K562 (cell line): ENCODE data around the gene CDKL5. TPM values are rescaled to one million over a fixed set of nuclear protein-coding genes. Genes with fewer than 3 reads are reported as not detected.
A peak's percentile ranks its signal among the peaks of the same experiment; 100 is the strongest.

Source experiments
- ATAC-seq: fragments of 200-7000 bp; cut with Tn5 transposase; 3 replicates; pipeline ENCODE4 v1.9.1; 2020; ENCODE audit warnings: moderate library complexity
- BruUV-seq: library from RNA; stranded (reverse); fragments of 400-500 nt; replicated peaks from 2 replicates; lab custom pipeline; 2021; lab: Mats Ljungman, UMichigan
- CTCF ChIA-PET: fragments of 300-600 bp; formaldehyde crosslinking; extraction: SDS; loops from one replicate; lab custom pipeline; 2021; ENCODE audit warnings: low intra/inter-chr PET ratio; lab: Yijun Ruan, JAX
- POLR2A ChIA-PET: fragments of 300-600, 350-650 bp; sonication (Branson Sonifier 250); formaldehyde crosslinking; extraction: SDS; loops from one replicate; lab custom pipeline; 2021; ENCODE audit warnings: antibody characterized with exemption, inconsistent platforms; lab: Yijun Ruan, JAX
- DNase-seq, 4 experiments: peaks; one replicate each; pipeline versions ENCODE4 v3.0.0 to v3.0.0-alpha.2; 2011 to 2018; ENCODE audit warnings: low spot score in 3 of 4, mixed read lengths in 3 of 4; ENCODE audit errors: extremely low read depth in 1 of 4
- FAIRE-seq: peaks from 2 replicates; lab custom pipeline; 2011; peaks lifted over from hg19 to GRCh38; lab: Jason Lieb, UNC
- H2AFZ ChIP-seq: 2 replicates; pipeline ENCODE4 v1.6.0; 2011; ENCODE audit warnings: low read depth, low read length, control low read depth, inconsistent platforms
- H3K27ac ChIP-seq: fragments of 200-600 bp; 3 replicates; pipeline ENCODE4 v1.8.0; 2011; ENCODE audit warnings: low read depth, mild to moderate bottlenecking, control low read depth, inconsistent platforms, low read length, moderate library complexity, mixed read lengths; ENCODE audit errors: extremely low read depth
- H3K27me3 ChIP-seq, 2 experiments: fragments of 300-600 bp in 1 of 2; 2 replicates in 1 of 2; 3 replicates in 1 of 2; pipeline versions ENCODE4 v1.6.0 to v1.8.0; 2011; ENCODE audit warnings: inconsistent platforms in 2 of 2, low read length in 2 of 2, mild to moderate bottlenecking in 1 of 2, mixed read lengths in 1 of 2, moderate library complexity in 1 of 2; ENCODE audit not compliant: control insufficient read depth in 2 of 2, insufficient read depth in 2 of 2
- H3K36me3 ChIP-seq: fragments of 300-600 bp; 3 replicates; pipeline ENCODE4 v1.8.0; 2011; ENCODE audit warnings: mild to moderate bottlenecking, low read length, inconsistent platforms; ENCODE audit not compliant: control insufficient read depth, insufficient read depth
- H3K4me1 ChIP-seq, 2 experiments: fragments of 200-600 bp in 1 of 2; replicated peaks in 1 of 2; 2 replicates in 1 of 2; 3 replicates in 1 of 2; pipeline versions ENCODE4 v1.5.1 to v1.8.0; 2011; ENCODE audit warnings: inconsistent platforms in 2 of 2, low read length in 2 of 2, mild to moderate bottlenecking in 1 of 2, mixed read lengths in 1 of 2, moderate library complexity in 1 of 2; ENCODE audit not compliant: control insufficient read depth in 2 of 2, insufficient read depth in 2 of 2
- H3K4me2 ChIP-seq: 2 replicates; pipeline ENCODE4 v1.6.1; 2011; ENCODE audit warnings: low read length, control low read depth, inconsistent platforms, mixed read lengths; ENCODE audit not compliant: insufficient read depth
- H3K4me3 ChIP-seq: fragments of 200-600 bp; sonication (generic), shearing (Covaris generic); 2 replicates; pipeline ENCODE4 v1.5.1; 2016; ENCODE audit warnings: control low read depth, inconsistent platforms
- H3K79me2 ChIP-seq: fragments of 200-600 bp; 3 replicates; pipeline ENCODE4 v1.8.0; 2011; ENCODE audit warnings: low read length, inconsistent platforms; ENCODE audit not compliant: control insufficient read depth, insufficient read depth
- H3K9ac ChIP-seq, 2 experiments: 2 replicates each; pipeline versions ENCODE4 v1.6.0 to v1.6.1; 2011; ENCODE audit warnings: low read depth in 2 of 2, low read length in 2 of 2, control low read depth in 1 of 2, inconsistent platforms in 1 of 2, mild to moderate bottlenecking in 1 of 2, mixed read lengths in 1 of 2; ENCODE audit not compliant: insufficient read depth in 1 of 2
- H3K9me1 ChIP-seq: one replicate; pipeline ENCODE4 v1.6.0; 2011; ENCODE audit warnings: inconsistent platforms, mild to moderate bottlenecking, low read length, moderate library complexity; ENCODE audit not compliant: control insufficient read depth, insufficient read depth
- H3K9me3 ChIP-seq: replicated peaks from 2 replicates; pipeline ENCODE4 v1.5.1; 2011; ENCODE audit warnings: low read depth, low read length, inconsistent platforms; ENCODE audit not compliant: control insufficient read depth, insufficient read depth
- H4K20me1 ChIP-seq: replicated peaks from 2 replicates; pipeline ENCODE4 v1.6.1; 2011; ENCODE audit warnings: low read length, inconsistent platforms, mixed read lengths; ENCODE audit not compliant: control insufficient read depth, insufficient read depth
- CHD1 ChIP-seq: fragments of 200-600 bp; sonication (generic); IDR thresholded peaks from one replicate; pipeline ENCODE4 v1.6.1; 2012; ENCODE audit warnings: mild to moderate bottlenecking, moderate library complexity, low read length, inconsistent platforms
- MAFK ChIP-seq: IDR thresholded peaks from 2 replicates; pipeline ENCODE4 v1.6.1; 2011; ENCODE audit warnings: low read length, improper control_type of control experiment
- NCOA2 ChIP-seq, 2 experiments: fragments of 450-650 bp; IDR thresholded peaks; 2 replicates each; pipeline ENCODE4 v1.6.1; 2018; ENCODE audit warnings: mild to moderate bottlenecking in 2 of 2, moderate library complexity in 1 of 2; ENCODE audit not compliant: partially characterized antibody in 2 of 2
- SREBF2 ChIP-seq: sonication (generic); formaldehyde crosslinking; IDR thresholded peaks from 2 replicates; pipeline ENCODE4 v1.4.0; 2020; ENCODE audit warnings: mild to moderate bottlenecking, missing genetic modification reagents
- TRIM24 ChIP-seq, 2 experiments: fragments of 450-650 bp; IDR thresholded peaks; 2 replicates each; pipeline ENCODE4 v1.6.1; 2016
- XRCC5 ChIP-seq: fragments of 200-400 bp; formaldehyde crosslinking; IDR thresholded peaks from 2 replicates; pipeline ENCODE4 v1.6.1; 2017; ENCODE audit warnings: low read depth, mild to moderate bottlenecking, low read length
- ZFPM2 ChIP-seq: fragments of 250-450 bp; sonication (Bioruptor Pico); IDR thresholded peaks from 2 replicates; pipeline ENCODE4 v1.5.1; 2022; ENCODE audit warnings: mild to moderate bottlenecking
- ZNF316 ChIP-seq: fragments of 450-650 bp; IDR thresholded peaks from 2 replicates; pipeline ENCODE4 v1.6.1; 2016
- WGBS: fragments of 100-300 bp; shearing (Covaris generic); methylation state at CpG from one replicate; pipeline ENCODE4 v1.1.6; 2016; ENCODE audit warnings: low coverage, mixed read lengths; ENCODE audit not compliant: insufficient coverage; ENCODE audit errors: missing lambda C conversion rate; 5-methylcytosine and 5-hydroxymethylcytosine counted together
- in situ Hi-C: fragments of 300-500 bp; cut with MboI; formaldehyde crosslinking; loops from 4 replicates; pipeline ENCODE4 v1.15.0; 2018; ENCODE audit warnings: inconsistent platforms, mixed read lengths
- intact Hi-C: fragments of 100-400 bp; cut with micrococcal nuclease; formaldehyde crosslinking; loops from 2 replicates; pipeline ENCODE4 v1.14.2; 2022
- polyA plus RNA-seq, 8 experiments: library from polyadenylated mRNA; depleted of rRNA in 4 of 8; stranded (reverse) in 5 of 8; unstranded in 3 of 8; fragments of >200 nt; fragmentation: Nextera tagmentation in 2 of 8; fragmentation: Illumina TruSeq in 1 of 8; extraction: Ambion mirVana in 2 of 8; extraction: Trizol in 1 of 8; gene quantifications; 2 replicates each; pipeline versions ENCODE4 v1.2.1 to v1.2.3, GENCODE V29; 2011 to 2014; ENCODE audit warnings: inconsistent platforms in 1 of 8, missing spikeins in 1 of 8
- total RNA-seq, 7 experiments: library from RNA; depleted of rRNA in 6 of 7; stranded (reverse); fragments of >200 nt in 6 of 7; fragmentation: Illumina TruSeq in 2 of 7; extraction: Trizol in 2 of 7; gene quantifications; 2 replicates each; pipeline versions ENCODE4 v1.2.1 to v1.2.3, GENCODE V29; 2011 to 2021; ENCODE audit warnings: low replicate concordance in 1 of 7

The CDKL5 gene
- total and polyA plus RNA-seq, 9 of the 15 experiments (the other 6 are each of a cell fraction or from before 2014, with no cell fraction given): under 0.01 to 0.21 (median 0.04) TPM

GRCh38 chrX:18630934-18631333 lies 205.5 kb downstream of the CDKL5 start:
- no peak overlapping the region for H3K4me3 ChIP-seq
- H3K4me1 ChIP-seq: no peaks in the 10 kb centered on the region
- H3K9ac ChIP-seq: no peak overlapping the region
- FAIRE-seq: no peak
- H3K9me1 ChIP-seq: no peaks in the 10 kb centered on the region
- H4K20me1 ChIP-seq: no peaks in the 10 kb centered on the region
- in situ Hi-C loops: no loop called here
- H3K27me3 ChIP-seq: peaks cover 0 to 8% of the 10 kb centered on the region in 2 experiments; a peak in 2 of 5 replicates
- no peaks in the 10 kb centered on the region for H3K79me2 ChIP-seq
- no peaks in the 10 kb centered on the region for H3K36me3 ChIP-seq
- H3K27ac ChIP-seq: no peak overlapping the region
- ATAC-seq: no peak
- no TSS peak for BruUV-seq
- ChIA-PET POLR2A (no interaction called here), CTCF (no interaction called here)
- no peak for TF ChIP-seq NCOA2 (IDR thresholded peaks at IDR 0.05; ENCODE audit: partially characterized antibody in 2 of 2)
- no peak for TF ChIP-seq SREBF2
- TF ChIP-seq ZFPM2 (CRISPR knock-in tag): no peak
- no peak for TF ChIP-seq CHD1
- TF ChIP-seq XRCC5: no peak
- intact Hi-C loops: no loop called here
- H2AFZ ChIP-seq: no peak overlapping the region
- no peak for DNase-seq
- no peak overlapping the region for H3K4me2 ChIP-seq
- H3K9me3 ChIP-seq: no peaks in the 10 kb centered on the region
- 0% methylated on average over 5 of the region's 8 CpGs for WGBS

- DNase-seq: no peak
- H3K4me3 ChIP-seq: no peak overlapping the region
- no peaks in the 10 kb centered on the region for H3K9me3 ChIP-seq
- intact Hi-C loops: no loop called here
- ATAC-seq: no peak
- CTCF ChIA-PET: no interaction called here
- no peak overlapping the region for H3K9ac ChIP-seq
- H3K79me2 ChIP-seq: no peaks in the 10 kb centered on the region
- no peak overlapping the region for H3K4me2 ChIP-seq
- FAIRE-seq: no peak
- H3K36me3 ChIP-seq: no peaks in the 10 kb centered on the region
- H3K9me1 ChIP-seq: no peaks in the 10 kb centered on the region
- in situ Hi-C loops: no loop called here
- H4K20me1 ChIP-seq: no peaks in the 10 kb centered on the region
- POLR2A ChIA-PET: interaction anchor here (1.0 kb wide), 2 partner anchors 10 kb away, joined by 3 read pairs; no protein-coding TSS in a partner anchor
- WGBS: 0% methylated on average over 2 of the region's 2 CpGs
- H3K27ac ChIP-seq: no peak overlapping the region
- H3K27me3 ChIP-seq: peaks cover 0 to 15% of the 10 kb centered on the region in 2 experiments; a peak in 3 of 5 replicates
- TF ChIP-seq TRIM24 (IDR thresholded peaks at IDR 0.05): no peak
- peak; percentile 22; the same call in 1 of the 2 replicates for TF ChIP-seq ZNF316
- peak; percentile 6; the same call in 1 of the 2 replicates for TF ChIP-seq MAFK
- BruUV-seq: no TSS peak
- H2AFZ ChIP-seq: no peak overlapping the region
- H3K4me1 ChIP-seq: no peaks in the 10 kb centered on the region
Measured at GRCh38 chrX:18638398-18638797, 213.0 kb downstream of the CDKL5 start.
